NCI-H2227 treated with DMSO at 0.1 percent for 48 hours (cell line): ENCODE data around the gene EPM2A.
"Not testable (repeated sequence)": the region's sequence is repeated elsewhere in the genome, so short reads cannot be mapped to it uniquely, and the experiment has no call there.

Experiments
- DNase-seq: peaks from one replicate; lab custom pipeline; 2025; lab: John Stamatoyannopoulos, UW

EPM2A gene

GRCh38 chr6:145729887-145730286 is 5.4 kb downstream of the EPM2A start:
- DNase-seq, result no peak

- DNase-seq, result no peak
Measured at GRCh38 chr6:145728444-145729385, 6.6 kb downstream of the EPM2A start.

- DNase-seq, result no peak
Measured at GRCh38 chr6:145727817-145728388, 7.4 kb downstream of the EPM2A start.

- DNase-seq, result no peak
Measured at GRCh38 chr6:145725570-145725969, 9.8 kb downstream of the EPM2A start.

GRCh38 chr6:145723646-145724045 is 11.7 kb downstream of the EPM2A start:
- no peak for DNase-seq

GRCh38 chr6:145722190-145722589 is 13.1 kb downstream of the EPM2A start:
- DNase-seq, result no peak

- no peak for DNase-seq
Measured at GRCh38 chr6:145721144-145721543, 14.2 kb downstream of the EPM2A start.

- DNase-seq, result no peak
Measured at GRCh38 chr6:145715426-145715825, 19.9 kb downstream of the EPM2A start.

- DNase-seq, result no peak
Measured at GRCh38 chr6:145714731-145715130, 20.6 kb downstream of the EPM2A start.

GRCh38 chr6:145713773-145714172 is 21.5 kb downstream of the EPM2A start:
- DNase-seq, result no peak

- DNase-seq, result no peak
Measured at GRCh38 chr6:145711372-145711771, 23.9 kb downstream of the EPM2A start.

GRCh38 chr6:145707397-145707796 is 27.9 kb downstream of the EPM2A start:
- DNase-seq, result no peak

- DNase-seq, result no peak
Measured at GRCh38 chr6:145705561-145705960, 29.8 kb downstream of the EPM2A start.

GRCh38 chr6:145704143-145704781 is 31.1 kb downstream of the EPM2A start:
- peak; percentile 29 for DNase-seq

GRCh38 chr6:145699462-145699861 is 35.9 kb downstream of the EPM2A start:
- no peak for DNase-seq

GRCh38 chr6:145697401-145697800 is 37.9 kb downstream of the EPM2A start:
- not testable (repeated sequence) for DNase-seq

- DNase-seq, result no peak
Measured at GRCh38 chr6:145694083-145694737, 41.1 kb downstream of the EPM2A start.

GRCh38 chr6:145690969-145691368 is 44.4 kb downstream of the EPM2A start:
- no peak for DNase-seq

- no peak for DNase-seq
Measured at GRCh38 chr6:145689529-145689928, 45.8 kb downstream of the EPM2A start.

GRCh38 chr6:145688493-145688905 is 46.8 kb downstream of the EPM2A start:
- no peak for DNase-seq

- no peak for DNase-seq
Measured at GRCh38 chr6:145685932-145686331, 49.4 kb downstream of the EPM2A start.

- DNase-seq, result no peak
Measured at GRCh38 chr6:145681965-145682364, 53.4 kb downstream of the EPM2A start.
